ENCODE results near the gene CCT8.

DNA sequence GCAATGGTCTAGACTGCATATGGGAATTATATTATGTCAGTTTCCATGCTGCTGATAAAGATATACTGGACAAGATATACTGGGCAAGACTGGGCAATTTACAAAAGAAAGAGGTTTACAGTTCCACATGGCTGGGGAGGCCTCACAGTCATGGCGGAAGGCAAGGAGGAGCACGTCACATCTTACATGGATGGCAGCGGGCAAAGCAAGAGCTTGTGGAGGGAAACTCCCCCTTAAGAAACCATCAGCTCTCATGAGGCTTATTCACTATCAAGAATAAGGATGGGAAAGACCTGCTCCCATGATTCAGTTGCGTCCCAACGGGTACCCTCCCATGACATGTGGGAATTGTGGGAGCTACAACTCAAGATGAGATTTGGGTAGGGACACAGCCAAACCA, 21.2 kb downstream of the CCT8 start:
- TF ChIP-seq EZH2 (IDR thresholded peaks at IDR 0.05) (no peak), POLR2AphosphoS5 (IDR thresholded peaks at IDR 0.05; ENCODE audit: borderline replicate concordance, low read depth, low read length) (no peak)
